Adrenal gland (tissue), 12 donors: ENCODE results near the gene TCF7L1. TPM values are rescaled to one million over a fixed set of nuclear protein-coding genes. Genes with fewer than 3 reads are reported as not detected.

ENCODE experiments used
- DNase-seq, 7 donors: peaks; one replicate each; pipeline ENCODE4 v3.0.0-alpha.2; 2019 to 2020
- H3K27ac ChIP-seq, 5 donors: fragments of 200-600 bp; sonication (generic) in 4 of 5; 1 replicate in 3 of 5; 2 replicates in 2 of 5; pipeline versions ENCODE4 v1.5.1 to v1.8.0; 2016 to 2020; ENCODE audit warnings: mild to moderate bottlenecking in 1 of 5
- H3K27me3 ChIP-seq: fragments of 200-600 bp; 2 replicates; pipeline ENCODE4 v1.8.0; 2021
- H3K36me3 ChIP-seq, 2 donors: fragments of 200-600 bp; replicated peaks in 1 of 2; 1 replicate in 1 of 2; 2 replicates in 1 of 2; pipeline versions ENCODE4 v1.5.1 to v1.8.0; 2018 to 2022
- H3K4me1 ChIP-seq, 2 donors: fragments of 200-600 bp; replicated peaks in 1 of 2; 1 replicate in 1 of 2; 2 replicates in 1 of 2; pipeline versions ENCODE4 v1.5.1 to v1.8.0; 2018 to 2021
- H3K4me3 ChIP-seq, 4 donors: fragments of 200-600 bp; sonication (generic) in 3 of 4; one replicate each; pipeline ENCODE4 v1.5.1; 2016 to 2018
- H3K9me3 ChIP-seq, 3 donors: fragments of 200-600 bp; sonication (generic) in 1 of 3; replicated peaks in 1 of 3; 1 replicate in 2 of 3; 2 replicates in 1 of 3; pipeline versions ENCODE4 v1.5.1 to v1.8.0; 2016 to 2021
- POLR2A ChIP-seq, 2 donors: fragments of 450-650 bp; IDR thresholded peaks; one replicate each; pipeline ENCODE4 v1.6.1; 2017; ENCODE audit warnings: antibody characterized with exemption in 2 of 2, mild to moderate bottlenecking in 2 of 2, moderate library complexity in 1 of 2
- WGBS, 4 donors: extraction: QIAGEN DNeasy Blood & Tissue Kit in 2 of 4; methylation state at CpG; one replicate each; pipeline versions ENCODE4 v1.1.5 to v1.1.7; 2013 to 2017; 5-methylcytosine and 5-hydroxymethylcytosine counted together
- intact Hi-C, 2 donors: fragments of 100-400 bp; cut with DNase I; formaldehyde crosslinking; loops; one replicate each; pipeline versions ENCODE4 v1.14.1 to v1.15.0; 2022 to 2023
- polyA plus RNA-seq, 3 donors: library from polyadenylated mRNA; stranded (reverse); fragments of 200-250 nt in 2 of 3; fragments of 350-450 nt in 1 of 3; fragmentation: Illumina TruSeq in 1 of 3; extraction: RNeasy Lipid Tissue Mini Kit (QIAGEN cat#74804) in 1 of 3; gene quantifications; one replicate each; pipeline ENCODE4 v1.2.3, GENCODE V29; 2013 to 2014
- total RNA-seq, 9 donors: library from RNA; depleted of rRNA in 4 of 9; stranded (reverse); fragments of >200 nt in 4 of 9; fragments of 120-200 nt in 1 of 9; fragmentation: NEBNext Ultra II Directional in 1 of 9; extraction: Animal tissue kit (Norgen Biotek cat#: 25700) in 1 of 9; gene quantifications; one replicate each; pipeline versions ENCODE4 v1.1.0 to v1.2.4, GENCODE V29; 2013 to 2023
- TF ChIP-seq, protein P1 (sequence below), 6 experiments: fragments of 450-650 bp in 4 of 6; fragments of 200-600 bp in 2 of 6; sonication (generic) in 1 of 6; IDR thresholded peaks; 1 replicate in 5 of 6; 2 replicates in 1 of 6; pipeline versions ENCODE4 v1.5.1 to v1.8.0; 2016 to 2021; ENCODE audit warnings: antibody characterized with exemption in 6 of 6, mild to moderate bottlenecking in 2 of 6, moderate library complexity in 1 of 6
- donor health status: healthy with polysubstance abuse.
- donor health status: Bipolar disorder and iron deficiency.
- donor health status: DM: yes; HTN: yes; CAD: no.
- donor health status: DM: no; HTN: no; CAD: no.
- donor health status: DM: no; HTN: no; CAD: no.
- donor health status: DM: yes; HTN: yes; CAD: no.

Gene TCF7L1
- total and polyA plus RNA-seq, 12 donors: 0.36 to 8.9 (median 3.2) TPM

- TF ChIP-seq POLR2A (IDR thresholded peaks at IDR 0.05): no peak
- TF ChIP-seq, protein P1, sequence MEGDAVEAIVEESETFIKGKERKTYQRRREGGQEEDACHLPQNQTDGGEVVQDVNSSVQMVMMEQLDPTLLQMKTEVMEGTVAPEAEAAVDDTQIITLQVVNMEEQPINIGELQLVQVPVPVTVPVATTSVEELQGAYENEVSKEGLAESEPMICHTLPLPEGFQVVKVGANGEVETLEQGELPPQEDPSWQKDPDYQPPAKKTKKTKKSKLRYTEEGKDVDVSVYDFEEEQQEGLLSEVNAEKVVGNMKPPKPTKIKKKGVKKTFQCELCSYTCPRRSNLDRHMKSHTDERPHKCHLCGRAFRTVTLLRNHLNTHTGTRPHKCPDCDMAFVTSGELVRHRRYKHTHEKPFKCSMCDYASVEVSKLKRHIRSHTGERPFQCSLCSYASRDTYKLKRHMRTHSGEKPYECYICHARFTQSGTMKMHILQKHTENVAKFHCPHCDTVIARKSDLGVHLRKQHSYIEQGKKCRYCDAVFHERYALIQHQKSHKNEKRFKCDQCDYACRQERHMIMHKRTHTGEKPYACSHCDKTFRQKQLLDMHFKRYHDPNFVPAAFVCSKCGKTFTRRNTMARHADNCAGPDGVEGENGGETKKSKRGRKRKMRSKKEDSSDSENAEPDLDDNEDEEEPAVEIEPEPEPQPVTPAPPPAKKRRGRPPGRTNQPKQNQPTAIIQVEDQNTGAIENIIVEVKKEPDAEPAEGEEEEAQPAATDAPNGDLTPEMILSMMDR (IDR thresholded peaks at IDR 0.05): no peak
Measured at GRCh38 chr2:85263591-85263990, 130.4 kb downstream of the TCF7L1 start.

DNA sequence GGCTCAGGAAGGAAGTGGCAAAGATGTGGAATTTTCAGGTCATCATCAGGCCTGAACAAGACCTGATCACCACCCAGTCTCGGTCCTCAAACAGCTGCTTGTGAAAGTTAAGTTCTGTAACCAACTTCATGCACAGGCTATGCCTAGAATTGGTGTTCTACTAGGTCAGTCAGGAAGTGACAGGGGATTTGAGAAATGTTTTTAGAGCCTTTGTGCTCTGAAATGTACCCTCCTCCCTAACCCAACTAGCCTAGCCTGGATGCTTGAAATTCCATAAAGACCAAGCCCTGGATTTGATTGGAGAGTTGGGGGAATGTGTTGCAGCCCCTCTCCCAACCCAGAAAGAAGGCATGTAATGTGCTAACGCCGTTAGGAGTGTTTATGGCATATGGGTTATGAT, 131.3 kb downstream of the TCF7L1 start:
- Histone ChIP-seq H3K27ac (no peak overlapping the region), H3K9me3 (no peaks in the 10 kb centered on the region), H3K36me3 (no peaks in the 10 kb centered on the region), H3K4me1 (peaks cover 0 to 6% of the 10 kb centered on the region in 2 donors), H3K27me3 (no peaks in the 10 kb centered on the region), H3K4me3 (no peak overlapping the region)
- intact Hi-C loops: no loop called here
- 73 to 93% (median 77%) methylated on average over 3 of the region's 3 CpGs for WGBS, 4 donors
- DNase-seq: no peak
- TF ChIP-seq, protein P1 (IDR thresholded peaks at IDR 0.05): no peak
- no peak for TF ChIP-seq POLR2A (IDR thresholded peaks at IDR 0.05)

More at GRCh38 chr2:85263591-85263990, 130.4 kb downstream of the TCF7L1 start:
- DNase-seq: no peak
- Histone ChIP-seq H3K27ac (no peak overlapping the region), H3K27me3 (no peaks in the 10 kb centered on the region), H3K4me1 (peaks cover 0 to 6% of the 10 kb centered on the region in 2 donors), H3K9me3 (no peaks in the 10 kb centered on the region), H3K4me3 (no peak overlapping the region), H3K36me3 (no peaks in the 10 kb centered on the region)
- intact Hi-C loops: no loop called here
- WGBS, 4 donors: 89 to 93% (median 91%) methylated on average over 8 of the region's 8 CpGs

DNA sequence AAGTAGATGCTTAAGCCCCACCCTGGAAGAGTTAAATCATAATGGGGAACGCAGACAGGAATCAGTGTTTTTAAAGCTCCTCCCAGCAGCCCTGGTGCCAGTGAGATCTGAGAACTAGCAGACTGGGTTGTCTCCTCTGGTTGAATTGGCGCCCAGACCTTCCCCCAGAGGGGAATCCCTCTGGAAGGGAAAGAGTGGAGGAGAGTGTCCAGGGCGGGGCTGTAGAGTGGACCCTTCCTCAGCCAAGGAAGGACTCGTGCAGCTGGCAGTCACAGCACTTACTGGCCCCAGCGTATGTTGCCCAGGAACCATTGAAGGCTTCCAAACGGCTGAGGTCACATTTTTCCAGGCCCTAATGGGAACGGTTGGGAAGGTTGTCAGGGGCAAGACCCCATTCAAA, 132.1 kb downstream of the TCF7L1 start:
- intact Hi-C loops: no loop called here
- no peak overlapping the region for H3K27ac ChIP-seq
- no peaks in the 10 kb centered on the region for H3K27me3 ChIP-seq
- no peak overlapping the region for H3K4me3 ChIP-seq
- H3K4me1 ChIP-seq: peaks cover 0 to 6% of the 10 kb centered on the region in 2 donors
- no peak for DNase-seq
- 46 to 66% (median 60%) methylated on average over 7 of the region's 7 CpGs for WGBS, 4 donors
- no peaks in the 10 kb centered on the region for H3K9me3 ChIP-seq
- no peak for TF ChIP-seq POLR2A (IDR thresholded peaks at IDR 0.05)
- TF ChIP-seq, protein P1 (IDR thresholded peaks at IDR 0.05): no peak
- no peaks in the 10 kb centered on the region for H3K36me3 ChIP-seq

DNA sequence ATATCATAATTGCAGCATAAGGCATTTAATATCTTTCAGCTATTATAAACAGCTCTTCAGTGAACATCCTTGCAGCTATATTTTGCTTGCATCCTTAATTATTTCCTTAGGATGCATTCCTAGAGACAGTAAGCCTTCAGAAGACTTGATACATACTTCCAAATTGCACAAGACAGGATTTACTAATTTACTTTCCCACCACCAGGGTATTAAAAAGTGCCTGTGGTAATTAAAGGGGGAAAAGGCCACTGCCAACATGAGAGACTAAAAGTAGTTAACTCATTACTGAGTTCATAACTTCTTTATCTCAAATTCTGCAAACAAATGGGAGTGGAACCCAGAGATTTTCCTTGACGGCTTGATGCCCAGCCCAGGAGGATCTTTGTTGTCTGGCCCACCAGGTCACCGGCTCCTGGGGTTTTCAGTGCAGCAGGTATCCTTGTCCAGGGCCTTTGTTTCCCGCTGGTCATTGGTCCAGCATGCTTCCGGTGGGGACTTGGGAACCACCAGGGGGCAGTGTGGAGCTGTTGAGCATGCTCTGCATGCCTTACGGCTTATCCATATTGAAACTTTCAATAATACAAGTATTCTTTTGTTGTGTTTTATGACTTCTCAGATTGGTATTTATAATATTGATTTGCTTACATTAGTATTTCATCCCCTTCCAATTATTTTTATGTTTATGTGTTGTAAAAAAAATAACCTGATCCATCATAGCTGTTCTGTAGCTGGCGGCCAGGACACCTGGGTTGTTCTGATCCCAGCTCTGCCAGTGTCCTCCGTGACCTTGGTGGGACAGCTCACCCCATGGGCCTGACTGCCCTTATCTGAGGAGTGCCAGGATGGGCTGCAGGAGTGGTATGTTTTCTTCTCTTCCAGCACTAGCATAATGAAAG, 133.2 kb downstream of the TCF7L1 start:
- no peaks in the 10 kb centered on the region for H3K27me3 ChIP-seq
- H3K36me3 ChIP-seq: no peaks in the 10 kb centered on the region
- H3K4me3 ChIP-seq: no peak overlapping the region
- H3K9me3 ChIP-seq: no peaks in the 10 kb centered on the region
- intact Hi-C loops: no loop called here
- DNase-seq: peak; percentile 71 to 87 (median 83)
- no peak overlapping the region for H3K27ac ChIP-seq
- 36 to 38% (median 37%) methylated on average over 6 to 7 of the region's 7 CpGs for WGBS, 4 donors
- no peak for TF ChIP-seq POLR2A (IDR thresholded peaks at IDR 0.05)
- TF ChIP-seq, protein P1 (IDR thresholded peaks at IDR 0.05): peak; percentile 46 to 89 (median 74)
- H3K4me1 ChIP-seq: peaks cover 0 to 6% of the 10 kb centered on the region in 2 donors
